Neural progenitor cell (in vitro differentiated cells): Measurements from ENCODE around the gene WRAP53. TPM values are rescaled to one million over a fixed set of nuclear protein-coding genes. Genes with fewer than 3 reads are reported as not detected.
A peak's percentile ranks its signal among the peaks of the same experiment; 100 is the strongest.

Experiments
- DNase-seq: peaks from one replicate; pipeline ENCODE4 v3.0.0-alpha.2; 2016; ENCODE audit warnings: low spot score
- H2AFZ ChIP-seq: fragments of 200-600 bp; sonication (generic); replicated peaks from 2 replicates; pipeline ENCODE4 v1.6.1; 2016; ENCODE audit warnings: antibody characterized with exemption
- H3F3A ChIP-seq: fragments of 200-600 bp; sonication (generic); 2 replicates; pipeline ENCODE4 v1.6.1; 2016; ENCODE audit warnings: antibody characterized with exemption, low read depth
- H3K27ac ChIP-seq: fragments of 200-600 bp; sonication (generic); 2 replicates; pipeline ENCODE4 v1.5.1; 2016; ENCODE audit warnings: mild to moderate bottlenecking
- H3K27me3 ChIP-seq: fragments of 200-600 bp; sonication (generic); 2 replicates; pipeline ENCODE4 v1.6.1; 2016; ENCODE audit warnings: mild to moderate bottlenecking, moderate library complexity
- H3K36me3 ChIP-seq: fragments of 200-600 bp; sonication (generic); 2 replicates; pipeline ENCODE4 v1.5.1; 2016
- H3K4me1 ChIP-seq: fragments of 200-600 bp; sonication (generic); 2 replicates; pipeline ENCODE4 v1.6.1; 2016; ENCODE audit warnings: mixed run types
- H3K4me2 ChIP-seq: fragments of 200-600 bp; sonication (generic); 2 replicates; pipeline ENCODE4 v1.6.1; 2016
- H3K4me3 ChIP-seq: fragments of 200-600 bp; sonication (generic); 2 replicates; pipeline ENCODE4 v1.5.1; 2016
- H3K79me2 ChIP-seq: fragments of 200-600 bp; sonication (generic); 2 replicates; pipeline ENCODE4 v1.6.1; 2016; ENCODE audit warnings: low read depth
- H3K9ac ChIP-seq: fragments of 200-600 bp; sonication (generic); 2 replicates; pipeline ENCODE4 v1.6.1; 2016
- H3K9me3 ChIP-seq: fragments of 200-600 bp; sonication (generic); 2 replicates; pipeline ENCODE4 v1.5.1; 2016; ENCODE audit warnings: low read depth
- H4K20me1 ChIP-seq: fragments of 200-600 bp; sonication (generic); 2 replicates; pipeline ENCODE4 v1.6.1; 2016; ENCODE audit warnings: low read depth
- H3K27ac Mint-ChIP-seq: 3 replicates; pipeline ENCODE4 v1.8.0; 2021; ENCODE audit warnings: mixed read lengths
- H3K27me3 Mint-ChIP-seq: 2 replicates; pipeline ENCODE4 v1.8.0; 2022; ENCODE audit warnings: low read depth, mild to moderate bottlenecking, inconsistent platforms, moderate library complexity, mixed read lengths; ENCODE audit not compliant: insufficient read depth
- H3K36me3 Mint-ChIP-seq: 3 replicates; pipeline ENCODE4 v1.8.0; 2021; ENCODE audit warnings: mixed read lengths
- H3K4me1 Mint-ChIP-seq: 3 replicates; pipeline ENCODE4 v1.8.0; 2021; ENCODE audit warnings: mixed read lengths
- H3K4me3 Mint-ChIP-seq: 3 replicates; pipeline ENCODE4 v1.8.0; 2021; ENCODE audit warnings: mild to moderate bottlenecking, moderate library complexity, mixed read lengths
- H3K9me3 Mint-ChIP-seq: 3 replicates; pipeline ENCODE4 v1.8.0; 2020; ENCODE audit warnings: mixed read lengths
- CTCF ChIP-seq: fragments of 200-600 bp; sonication (generic); IDR thresholded peaks from 2 replicates; pipeline ENCODE4 v1.5.1; 2017; ENCODE audit warnings: antibody characterized with exemption, mild to moderate bottlenecking
- EZH2 ChIP-seq: fragments of 200-600 bp; sonication (generic); IDR thresholded peaks from 2 replicates; pipeline ENCODE4 v1.6.1; 2017; ENCODE audit warnings: antibody characterized with exemption, mild to moderate bottlenecking, moderate library complexity
- EZH2phosphoT487 ChIP-seq: fragments of 200-600 bp; sonication (generic); IDR thresholded peaks from 2 replicates; pipeline ENCODE4 v1.6.1; 2017; ENCODE audit warnings: antibody characterized with exemption
- total RNA-seq: library from RNA; depleted of rRNA; stranded (reverse); fragments of >200 nt; gene quantifications from 2 replicates; pipeline ENCODE4 v1.2.3, GENCODE V29; 2015; ENCODE audit warnings: low replicate concordance

The WRAP53 gene
- total RNA-seq, 1 donor from 2014 or later = 12.6 TPM

DNA sequence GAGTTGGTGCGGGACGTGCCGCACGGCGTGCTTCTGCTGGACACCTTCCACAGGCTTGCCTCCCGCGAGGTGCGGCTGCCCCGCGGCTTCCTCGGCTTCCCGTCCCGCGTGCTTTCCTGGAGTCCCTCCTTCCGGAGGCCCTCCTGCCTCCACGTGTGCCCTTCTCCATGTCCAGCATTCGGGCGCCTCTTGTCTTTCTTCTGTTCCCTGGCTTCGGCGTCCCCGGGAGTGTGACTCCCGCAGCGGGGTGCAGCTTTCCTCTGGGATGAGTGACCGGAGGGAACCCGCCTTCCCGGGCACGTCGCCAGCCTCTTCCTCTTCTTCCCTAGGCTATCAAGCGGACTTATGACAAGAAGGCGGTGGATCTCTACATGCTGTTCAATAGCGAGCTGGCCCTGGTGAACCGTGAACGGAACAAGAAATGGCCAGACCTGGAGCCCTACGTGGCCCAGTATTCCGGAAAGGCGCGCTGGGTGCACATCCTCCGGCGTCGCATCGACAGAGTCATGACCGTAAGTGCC is 52.3 kb downstream of the WRAP53 start:
- Histone ChIP-seq H3F3A (no peaks in the 10 kb centered on the region), H3K9ac (no peak overlapping the region), H3K79me2 (no peaks in the 10 kb centered on the region), H3K27me3 (peaks cover 20% of the 10 kb centered on the region), H4K20me1 (no peaks in the 10 kb centered on the region), H3K4me1 (no peaks in the 10 kb centered on the region), H3K27ac (no peak overlapping the region), H2AFZ (no peak overlapping the region), H3K36me3 (no peaks in the 10 kb centered on the region), H3K4me3 (no peak overlapping the region), H3K9me3 (no peaks in the 10 kb centered on the region), H3K4me2 (no peak overlapping the region)
- DNase-seq = no peak
- no peaks in the 10 kb centered on the region for H3K36me3 Mint-ChIP-seq
- no peak overlapping the region for H3K27ac Mint-ChIP-seq
- no peaks in the 10 kb centered on the region for H3K4me1 Mint-ChIP-seq
- TF ChIP-seq EZH2phosphoT487 = no peak
- TF ChIP-seq EZH2 = no peak
- TF ChIP-seq CTCF = no peak
- no peaks in the 10 kb centered on the region for H3K9me3 Mint-ChIP-seq
- no peak overlapping the region for H3K4me3 Mint-ChIP-seq
- peaks cover 9% of the 10 kb centered on the region for H3K27me3 Mint-ChIP-seq

DNA sequence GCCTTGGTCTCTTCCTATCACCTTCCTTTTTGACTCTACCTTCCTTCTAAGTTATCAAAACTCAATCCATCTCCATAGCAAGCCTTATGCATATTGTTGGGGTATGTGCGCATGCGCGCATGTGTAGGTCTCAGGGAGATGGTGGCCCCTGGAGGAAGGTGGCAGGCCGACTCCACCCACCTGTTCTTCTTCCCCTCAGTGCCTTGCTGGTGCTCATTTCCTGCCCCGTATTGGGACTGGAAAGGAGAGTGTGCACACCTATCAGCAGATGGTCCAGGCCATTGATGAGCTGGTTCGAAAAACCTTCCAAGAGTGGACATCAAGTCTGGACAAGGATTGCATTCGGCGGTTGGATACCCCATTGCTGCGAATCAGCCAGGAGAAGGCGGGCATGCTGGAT is 54.5 kb downstream of the WRAP53 start:
- Mint-ChIP-seq H3K4me3 (no peak overlapping the region), H3K4me1 (peaks cover 4% of the 10 kb centered on the region), H3K27me3 (peaks cover 6% of the 10 kb centered on the region), H3K9me3 (no peaks in the 10 kb centered on the region), H3K27ac (no peak overlapping the region), H3K36me3 (no peaks in the 10 kb centered on the region)
- H3K4me1 ChIP-seq = no peaks in the 10 kb centered on the region
- H2AFZ ChIP-seq = no peak overlapping the region
- no peaks in the 10 kb centered on the region for H3K9me3 ChIP-seq
- no peak overlapping the region for H3K4me3 ChIP-seq
- H3K27me3 ChIP-seq = peaks cover 19% of the 10 kb centered on the region
- no peaks in the 10 kb centered on the region for H3F3A ChIP-seq
- DNase-seq = no peak
- no peak overlapping the region for H3K9ac ChIP-seq
- H3K36me3 ChIP-seq = no peaks in the 10 kb centered on the region
- H3K79me2 ChIP-seq = no peaks in the 10 kb centered on the region
- TF ChIP-seq EZH2 (no peak), EZH2phosphoT487 (no peak), CTCF (no peak)
- H3K4me2 ChIP-seq = no peak overlapping the region
- no peak overlapping the region for H3K27ac ChIP-seq
- no peaks in the 10 kb centered on the region for H4K20me1 ChIP-seq

DNA sequence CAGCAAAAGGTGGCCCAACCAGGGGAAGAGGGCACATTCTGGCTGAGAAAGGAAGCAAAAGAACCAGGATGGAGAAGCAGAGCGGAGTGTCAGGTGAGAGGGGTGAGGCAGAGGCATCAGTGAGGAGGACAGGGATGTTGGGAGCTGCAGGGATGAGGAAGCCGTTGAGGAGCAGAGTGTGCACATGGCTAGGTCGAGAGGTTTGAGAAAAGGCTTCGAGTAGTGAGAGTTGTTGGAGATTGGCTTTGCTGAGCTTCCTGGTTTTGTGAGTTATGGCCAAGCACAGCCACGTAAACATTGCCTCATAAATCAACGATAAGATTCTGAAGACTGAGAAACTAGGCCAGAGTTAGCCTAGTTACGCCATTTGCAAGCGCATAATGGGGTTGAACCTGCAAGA is 56.1 kb downstream of the WRAP53 start:
- Histone ChIP-seq H3K4me2 (no peak overlapping the region), H4K20me1 (no peaks in the 10 kb centered on the region), H3K4me3 (no peak overlapping the region), H3K27me3 (peaks cover 5% of the 10 kb centered on the region), H2AFZ (no peak overlapping the region), H3K9me3 (no peaks in the 10 kb centered on the region), H3K36me3 (no peaks in the 10 kb centered on the region), H3K4me1 (no peaks in the 10 kb centered on the region), H3F3A (no peaks in the 10 kb centered on the region), H3K79me2 (no peaks in the 10 kb centered on the region), H3K9ac (no peak overlapping the region), H3K27ac (no peak overlapping the region)
- Mint-ChIP-seq H3K27me3 (peaks cover 5% of the 10 kb centered on the region), H3K9me3 (no peaks in the 10 kb centered on the region), H3K4me1 (peaks cover 4% of the 10 kb centered on the region), H3K27ac (no peak overlapping the region), H3K36me3 (no peaks in the 10 kb centered on the region), H3K4me3 (peak overlapping the region; percentile 5)
- TF ChIP-seq EZH2phosphoT487 = no peak
- no peak for TF ChIP-seq EZH2
- TF ChIP-seq CTCF = no peak
- DNase-seq = no peak
